NCI-H1092 (cell line): ENCODE measurements around the gene SPOP.
"Not testable (repeated sequence)": the region's sequence is repeated elsewhere in the genome, so short reads cannot be mapped to it uniquely, and the experiment has no call there.

ENCODE experiments used
- DNase-seq: peaks from one replicate; lab custom pipeline; 2025; lab: John Stamatoyannopoulos, UW

SPOP gene

DNA sequence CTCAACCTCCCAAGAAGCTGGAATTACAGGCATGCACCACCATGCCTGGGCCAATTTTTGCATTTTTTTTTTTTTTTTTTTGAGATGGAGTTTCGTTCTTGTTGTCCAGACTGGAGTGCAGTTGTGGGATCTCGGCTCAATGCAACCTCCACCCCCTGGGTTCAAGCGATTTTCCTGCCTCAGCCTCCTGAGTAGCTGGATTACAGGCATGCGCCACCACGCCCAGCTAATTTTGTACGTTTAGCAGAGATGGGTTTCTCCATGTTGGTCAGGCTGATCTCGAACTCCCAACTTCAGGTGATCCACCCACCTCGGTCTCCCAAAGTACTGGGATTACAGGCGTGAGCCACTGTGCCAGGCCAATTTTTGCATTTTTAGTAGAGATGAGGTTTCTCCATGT, 127.1 kb downstream of the SPOP start:
- DNase-seq: not testable (repeated sequence)

DNA sequence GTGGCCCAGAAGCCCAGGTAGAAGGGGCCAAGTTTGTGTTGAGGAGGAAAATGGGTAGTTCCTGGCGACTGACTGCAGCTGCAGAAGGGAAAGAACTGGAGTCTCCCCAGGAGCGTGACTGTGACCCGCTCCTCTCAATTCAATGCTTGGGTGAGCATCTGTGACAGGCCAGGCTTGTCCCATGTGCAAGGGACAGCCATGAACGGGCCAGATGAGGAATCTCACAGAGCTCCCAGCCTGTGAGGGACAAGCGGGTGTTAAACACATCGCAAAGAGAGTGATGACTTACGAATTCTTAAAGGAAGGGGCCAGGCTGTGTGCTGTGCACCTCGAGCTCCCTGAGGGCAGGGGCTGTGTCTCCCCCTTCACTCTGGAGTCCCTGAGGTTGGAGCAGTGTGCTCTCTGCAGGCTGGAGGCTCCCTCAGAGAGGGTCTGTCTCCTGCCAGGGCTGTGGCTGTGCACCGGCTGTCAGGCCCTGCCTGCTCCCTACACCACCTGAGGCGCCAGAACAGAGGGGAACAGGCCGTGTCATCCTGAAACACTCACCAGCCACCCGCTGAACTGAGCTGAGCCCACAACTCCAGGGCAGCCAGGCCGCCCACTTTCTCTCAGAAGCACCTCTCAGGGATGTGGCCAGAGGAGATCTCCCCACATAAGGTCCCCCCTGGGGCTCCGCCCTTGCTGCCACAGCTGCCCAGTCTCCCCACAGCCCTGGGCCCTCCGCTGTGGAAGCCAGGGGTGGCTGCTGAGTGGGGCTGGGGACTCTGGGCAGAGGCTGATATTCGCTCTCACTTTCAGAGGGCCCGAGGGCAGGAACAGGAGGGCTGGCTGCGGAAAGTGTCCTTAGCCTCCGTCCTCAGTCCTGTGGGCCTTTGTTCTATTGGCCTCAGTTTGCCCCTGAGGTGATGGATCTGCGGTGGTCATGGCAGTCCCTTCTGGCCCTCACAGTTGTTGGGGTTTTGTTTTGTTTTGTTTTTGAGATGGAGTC, 127.9 kb downstream of the SPOP start:
- no peak for DNase-seq

DNA sequence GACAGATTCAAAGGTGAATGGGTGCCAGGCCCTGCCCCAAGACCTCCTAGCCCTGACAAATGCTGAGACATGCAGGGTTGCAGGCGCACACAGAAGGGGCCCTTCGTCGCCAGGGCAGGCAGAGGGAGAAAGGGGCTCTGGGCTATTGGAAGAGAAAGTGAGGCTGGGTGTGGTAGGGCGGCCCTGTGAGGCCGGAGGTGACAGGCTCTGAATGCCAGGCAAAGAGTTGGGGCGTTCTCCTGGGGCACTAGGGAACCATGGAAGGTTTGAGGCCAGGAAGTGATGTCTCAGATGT, 128.6 kb downstream of the SPOP start:
- DNase-seq: no peak
